Body of pancreas (tissue), 4 donors: ENCODE measurements around the gene ATP11A. TPM values are rescaled to one million over a fixed set of nuclear protein-coding genes. Genes with fewer than 3 reads are reported as not detected.

Source experiments
- ATAC-seq: fragments of 150-250 bp; one replicate; pipeline ENCODE4 v1.9.1; 2016
- DNase-seq, 4 donors: peaks; one replicate each; pipeline ENCODE4 v3.0.0-alpha.2; 2019
- H3K27ac ChIP-seq, 4 donors: fragments of 200-600 bp; sonication (generic); 1 replicate in 3 of 4; 2 replicates in 1 of 4; pipeline versions ENCODE4 v1.5.1 to v1.6.1; 2016 to 2019; ENCODE audit warnings: mild to moderate bottlenecking in 1 of 4, mixed read lengths in 1 of 4, moderate library complexity in 1 of 4
- H3K27me3 ChIP-seq, 2 donors: fragments of 200-600 bp; sonication (generic); one replicate each; pipeline ENCODE4 v1.6.0; 2016; ENCODE audit warnings: mild to moderate bottlenecking in 1 of 2
- H3K36me3 ChIP-seq, 2 donors: fragments of 200-600 bp; sonication (generic); replicated peaks in 1 of 2; 2 replicates each; pipeline ENCODE4 v1.5.1; 2016; ENCODE audit warnings: low read depth in 2 of 2; ENCODE audit not compliant: insufficient read depth in 1 of 2
- H3K4me1 ChIP-seq: fragments of 200-600 bp; sonication (generic); one replicate; pipeline ENCODE4 v1.6.0; 2016
- H3K4me3 ChIP-seq, 2 donors: fragments of 200-600 bp; sonication (generic); 1 replicate in 1 of 2; 2 replicates in 1 of 2; pipeline ENCODE4 v1.5.1; 2016 to 2019
- H3K9me3 ChIP-seq, 3 donors: fragments of 200-600 bp; sonication (generic); 1 replicate in 2 of 3; 2 replicates in 1 of 3; pipeline ENCODE4 v1.5.1; 2016
- POLR2A ChIP-seq, 3 donors: fragments of 450-650 bp; IDR thresholded peaks; one replicate each; pipeline ENCODE4 v1.6.1; 2016; ENCODE audit warnings: antibody characterized with exemption in 3 of 3, mild to moderate bottlenecking in 2 of 3
- WGBS, 2 donors: methylation state at CpG; one replicate each; pipeline ENCODE4 v1.1.5; 2017; 5-methylcytosine and 5-hydroxymethylcytosine counted together
- intact Hi-C: fragments of 100-400 bp; cut with DNase I; formaldehyde crosslinking; loops from one replicate; pipeline ENCODE4 v1.15.1; 2023
- total RNA-seq, 2 donors: library from RNA; depleted of rRNA; stranded (reverse); fragments of >200 nt; gene quantifications; one replicate each; pipeline ENCODE4 v1.1.0, GENCODE V29; 2016
- TF ChIP-seq, protein P1 (sequence below), 7 experiments: fragments of 450-650 bp in 4 of 7; fragments of 200-600 bp in 3 of 7; sonication (generic) in 3 of 7; IDR thresholded peaks; one replicate each; pipeline ENCODE4 v1.5.1; 2016 to 2019; ENCODE audit warnings: antibody characterized with exemption in 7 of 7

ATP11A gene
- total RNA-seq, 2 donors from 2014 or later = 24.1 to 33.9 TPM

DNA sequence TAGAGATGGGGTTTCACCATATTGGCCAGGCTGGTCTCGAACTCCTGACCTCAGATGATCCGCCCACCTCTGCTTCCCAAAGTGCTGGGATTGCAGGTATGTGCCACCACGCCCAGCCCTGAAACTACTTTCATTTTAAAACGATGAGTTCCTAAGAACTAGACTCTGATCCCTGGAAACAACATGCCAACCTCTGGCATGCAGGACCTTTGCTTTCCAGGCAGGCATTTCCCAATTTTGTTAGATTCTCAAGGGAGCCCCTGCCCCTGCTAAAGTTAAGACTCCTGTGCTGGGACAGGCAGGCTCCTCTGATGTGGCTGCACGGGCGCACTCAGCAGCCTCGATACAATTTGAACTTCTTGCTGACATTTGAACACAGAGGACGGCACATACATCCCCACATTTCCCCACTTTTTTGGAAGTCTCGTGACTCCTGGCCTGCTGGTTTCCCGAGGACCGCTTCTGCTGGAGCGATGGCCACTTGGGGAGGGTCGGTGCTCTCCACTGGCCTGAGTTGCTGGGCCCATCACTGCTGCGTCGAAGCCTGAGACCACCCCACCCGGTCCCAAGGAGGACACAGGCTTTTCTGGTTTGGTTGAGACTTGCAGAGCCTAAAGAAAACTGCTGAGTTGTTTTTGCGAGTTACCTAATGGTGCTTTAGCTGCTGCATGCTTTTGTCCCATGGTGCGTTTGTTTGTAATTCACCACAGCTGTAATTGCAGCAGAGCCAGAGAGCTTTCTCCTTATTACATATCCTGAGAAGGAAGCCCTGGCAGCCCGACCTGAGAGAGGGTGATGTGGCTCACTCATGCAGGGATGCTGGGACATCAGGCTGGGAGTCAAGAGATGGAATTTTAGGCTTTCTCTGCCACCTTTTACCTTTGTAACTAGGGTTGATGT, 8.2 kb downstream of the ATP11A start:
- H3K36me3 ChIP-seq = no peaks in the 10 kb centered on the region
- H3K9me3 ChIP-seq = no peaks in the 10 kb centered on the region
- no peak overlapping the region for H3K27ac ChIP-seq
- 70% methylated on average over 17 of the region's 19 CpGs for WGBS, 2 donors
- ATAC-seq = no peak
- H3K27me3 ChIP-seq = no peaks in the 10 kb centered on the region
- H3K4me3 ChIP-seq = no peak overlapping the region
- TF ChIP-seq, protein P1, sequence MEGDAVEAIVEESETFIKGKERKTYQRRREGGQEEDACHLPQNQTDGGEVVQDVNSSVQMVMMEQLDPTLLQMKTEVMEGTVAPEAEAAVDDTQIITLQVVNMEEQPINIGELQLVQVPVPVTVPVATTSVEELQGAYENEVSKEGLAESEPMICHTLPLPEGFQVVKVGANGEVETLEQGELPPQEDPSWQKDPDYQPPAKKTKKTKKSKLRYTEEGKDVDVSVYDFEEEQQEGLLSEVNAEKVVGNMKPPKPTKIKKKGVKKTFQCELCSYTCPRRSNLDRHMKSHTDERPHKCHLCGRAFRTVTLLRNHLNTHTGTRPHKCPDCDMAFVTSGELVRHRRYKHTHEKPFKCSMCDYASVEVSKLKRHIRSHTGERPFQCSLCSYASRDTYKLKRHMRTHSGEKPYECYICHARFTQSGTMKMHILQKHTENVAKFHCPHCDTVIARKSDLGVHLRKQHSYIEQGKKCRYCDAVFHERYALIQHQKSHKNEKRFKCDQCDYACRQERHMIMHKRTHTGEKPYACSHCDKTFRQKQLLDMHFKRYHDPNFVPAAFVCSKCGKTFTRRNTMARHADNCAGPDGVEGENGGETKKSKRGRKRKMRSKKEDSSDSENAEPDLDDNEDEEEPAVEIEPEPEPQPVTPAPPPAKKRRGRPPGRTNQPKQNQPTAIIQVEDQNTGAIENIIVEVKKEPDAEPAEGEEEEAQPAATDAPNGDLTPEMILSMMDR (IDR thresholded peaks at IDR 0.05) = no peak
- TF ChIP-seq POLR2A (IDR thresholded peaks at IDR 0.05) = no peak
- intact Hi-C loops = no loop called here
- DNase-seq = no peak
- H3K4me1 ChIP-seq = peaks cover 16% of the 10 kb centered on the region

DNA sequence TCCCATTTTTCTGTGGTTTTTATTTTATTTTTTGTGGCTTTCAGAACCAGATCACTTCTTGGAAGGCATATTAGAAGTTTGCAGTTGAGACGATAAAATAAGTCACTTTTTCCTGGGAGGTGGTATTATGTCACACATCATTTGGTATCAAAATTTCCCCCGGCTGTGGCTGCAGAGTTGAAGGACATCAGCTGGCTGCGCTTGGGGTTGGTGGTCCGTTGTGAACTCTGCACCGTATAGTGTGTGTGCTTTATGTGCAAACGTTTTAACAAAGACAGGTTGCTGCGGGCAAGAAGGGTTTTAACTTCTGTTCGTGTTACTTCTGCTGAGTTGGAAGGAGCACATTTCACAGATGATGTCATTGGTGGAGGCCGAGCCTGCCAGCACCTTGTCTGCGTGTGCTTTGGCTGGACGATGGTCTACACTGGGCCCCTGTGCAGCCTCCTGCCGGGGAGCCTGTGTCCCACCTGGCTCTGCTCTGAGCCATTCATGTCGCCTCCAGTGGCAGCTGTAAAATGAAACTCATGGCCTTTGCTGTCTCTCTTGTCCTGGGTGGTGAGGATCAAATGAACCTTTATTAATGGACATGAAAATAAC, 9.6 kb downstream of the ATP11A start:
- Histone ChIP-seq H3K9me3 (no peaks in the 10 kb centered on the region), H3K4me1 (peaks cover 2% of the 10 kb centered on the region), H3K27ac (no peak overlapping the region), H3K27me3 (no peaks in the 10 kb centered on the region), H3K36me3 (no peaks in the 10 kb centered on the region), H3K4me3 (no peak overlapping the region)
- DNase-seq = no peak
- WGBS, 2 donors = 82 to 83% methylated on average over 13 of the region's 13 CpGs
- TF ChIP-seq, protein P1 (IDR thresholded peaks at IDR 0.05) = no peak
- no peak for TF ChIP-seq POLR2A (IDR thresholded peaks at IDR 0.05)
- ATAC-seq = no peak
- intact Hi-C loops = no loop called here

DNA sequence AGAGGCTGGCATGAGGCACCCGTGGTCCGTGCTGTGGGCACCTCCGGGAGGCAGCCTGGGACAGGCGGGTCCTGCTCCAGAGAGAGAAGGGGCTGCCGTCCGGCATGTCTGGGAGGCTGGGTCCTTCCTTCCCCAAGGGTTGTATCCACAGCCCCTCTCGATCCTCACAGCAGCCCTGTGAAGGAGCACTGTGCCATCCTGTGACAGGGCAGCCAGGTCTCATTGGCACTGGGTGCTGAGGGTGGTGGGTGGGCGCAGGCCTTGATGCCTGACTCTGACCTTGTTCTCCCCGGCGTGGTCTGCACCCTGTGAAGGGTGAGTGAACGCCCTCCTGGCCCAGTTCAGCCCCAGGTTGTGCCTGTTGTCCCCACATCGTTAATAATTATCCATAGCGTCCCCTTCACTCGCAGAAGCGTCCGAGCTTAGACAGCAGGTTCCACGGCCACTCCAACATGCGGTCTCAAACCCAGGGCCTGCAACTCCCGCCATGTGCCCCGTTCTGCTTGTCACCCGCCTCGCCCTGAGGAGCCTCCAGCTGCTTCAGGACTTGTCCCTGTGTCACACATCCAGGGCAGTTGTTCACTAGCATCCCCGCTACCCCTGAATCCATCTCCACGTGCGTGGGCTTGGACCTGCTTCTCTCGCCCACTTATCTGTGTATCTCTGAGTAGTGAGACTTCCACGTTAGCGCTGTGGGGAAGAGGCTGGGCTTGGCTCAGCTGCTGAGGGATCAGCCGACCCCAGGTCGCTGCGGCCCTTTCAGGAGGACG, 10.6 kb downstream of the ATP11A start:
- Histone ChIP-seq H3K4me3 (no peak overlapping the region), H3K4me1 (no peaks in the 10 kb centered on the region), H3K36me3 (no peaks in the 10 kb centered on the region), H3K9me3 (no peaks in the 10 kb centered on the region), H3K27ac (no peak overlapping the region), H3K27me3 (no peaks in the 10 kb centered on the region)
- intact Hi-C loops = no loop called here
- 93 to 96% methylated on average over 20 to 31 of the region's 32 CpGs for WGBS, 2 donors
- DNase-seq = no peak
- TF ChIP-seq POLR2A (IDR thresholded peaks at IDR 0.05) = no peak
- TF ChIP-seq, protein P1 (IDR thresholded peaks at IDR 0.05) = no peak
- ATAC-seq = no peak

DNA sequence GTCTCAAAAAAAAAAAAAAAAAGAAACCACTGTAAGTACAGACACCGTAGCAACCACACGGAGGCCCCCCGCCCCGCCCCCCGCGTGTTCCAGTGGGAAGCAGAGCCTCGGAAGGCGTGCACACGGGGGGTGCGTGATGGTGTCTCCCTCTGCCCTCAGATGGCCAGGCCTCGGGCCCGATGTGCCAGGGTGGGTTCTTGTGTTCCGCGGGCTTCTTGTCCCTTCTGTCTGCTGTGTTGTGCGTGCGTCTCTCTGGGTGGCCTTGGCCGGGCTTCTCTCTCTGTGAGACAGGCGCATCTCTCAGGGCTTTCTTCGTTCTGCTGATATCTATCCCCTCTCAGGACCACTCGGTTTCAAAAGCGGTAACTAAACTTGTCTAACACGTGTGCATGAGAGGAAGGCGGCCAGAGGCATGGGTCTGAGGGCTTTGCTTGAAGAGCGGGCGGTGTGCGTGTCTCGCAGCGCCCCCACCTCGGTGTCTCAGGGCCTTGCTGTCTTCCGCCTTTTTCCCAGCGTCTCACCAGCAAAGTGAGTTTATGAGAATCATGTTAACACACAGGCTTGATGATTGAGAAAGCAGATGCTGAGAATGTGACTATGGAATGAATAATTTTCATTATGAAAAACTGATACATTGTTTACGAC, 12.6 kb downstream of the ATP11A start:
- Histone ChIP-seq H3K4me1 (no peaks in the 10 kb centered on the region), H3K27me3 (no peaks in the 10 kb centered on the region), H3K4me3 (no peak overlapping the region), H3K27ac (no peak overlapping the region), H3K9me3 (no peaks in the 10 kb centered on the region), H3K36me3 (no peaks in the 10 kb centered on the region)
- ATAC-seq = no peak
- intact Hi-C loops = no loop called here
- 90 to 95% methylated on average over 30 to 32 of the region's 32 CpGs for WGBS, 2 donors
- TF ChIP-seq POLR2A (IDR thresholded peaks at IDR 0.05) = no peak
- TF ChIP-seq, protein P1 (IDR thresholded peaks at IDR 0.05) = no peak
- DNase-seq = peak in 2 of 4 donors; percentile 1 to 8
